HG03354 (cell line): Measurements from ENCODE around the gene TMEM54.

Experiments used
- ATAC-seq: cut with Tn5 transposase; IDR thresholded peaks from one replicate; pipeline ENCODE4 v1.9.1; 2021; ENCODE audit warnings: mild to moderate bottlenecking; ENCODE audit not compliant: unreplicated experiment, poor library complexity, severe bottlenecking

The TMEM54 gene

DNA sequence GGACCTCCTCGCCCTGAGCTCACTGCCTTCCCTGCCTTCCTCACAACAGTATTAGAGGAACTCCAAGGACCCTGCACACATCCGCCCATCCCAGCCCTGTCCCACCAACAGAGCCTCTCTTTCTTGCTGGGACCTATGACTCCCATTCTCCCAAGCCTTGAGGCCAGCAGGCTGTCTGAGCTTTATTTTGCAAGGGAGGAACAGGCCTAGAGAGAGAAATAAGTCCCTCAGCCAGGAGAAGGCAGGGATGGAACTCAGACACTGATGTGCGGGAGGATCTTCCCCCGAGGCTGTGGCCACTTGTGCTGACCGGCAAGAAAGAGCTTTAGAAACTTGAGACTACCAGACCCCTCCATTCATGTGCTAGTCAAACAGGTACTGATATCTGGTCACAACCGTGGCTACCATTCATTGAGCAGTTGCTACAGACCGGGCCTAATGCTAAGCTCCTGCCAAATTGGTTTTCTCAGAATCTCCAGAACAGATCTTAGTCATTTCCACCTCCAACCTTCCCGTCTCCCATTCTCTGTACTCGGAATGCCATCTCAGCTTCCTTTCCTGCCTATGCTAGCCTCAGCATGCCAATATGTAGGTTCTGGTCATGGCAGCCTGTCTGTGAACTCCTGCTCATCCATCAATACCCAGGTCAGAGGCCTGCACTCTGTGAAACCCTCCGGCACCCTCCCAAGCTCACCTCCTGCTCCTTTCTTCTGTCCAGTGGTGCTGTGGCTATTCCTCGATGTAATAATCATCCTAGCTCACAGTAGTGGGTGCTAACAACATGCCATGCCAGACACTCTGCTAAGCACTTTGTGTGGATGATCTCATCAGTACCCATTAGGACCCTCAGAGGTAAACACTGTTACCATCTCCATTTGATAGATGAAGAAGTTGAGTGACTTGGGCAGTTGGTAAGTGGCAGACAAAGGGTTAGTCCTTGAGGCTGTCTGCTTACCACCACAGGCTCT, 3.8 kb downstream of the TMEM54 start:
- no peak for ATAC-seq

- ATAC-seq: no peak
Measured at GRCh38 chr1:32896451-32896850, 4.7 kb downstream of the TMEM54 start.

DNA sequence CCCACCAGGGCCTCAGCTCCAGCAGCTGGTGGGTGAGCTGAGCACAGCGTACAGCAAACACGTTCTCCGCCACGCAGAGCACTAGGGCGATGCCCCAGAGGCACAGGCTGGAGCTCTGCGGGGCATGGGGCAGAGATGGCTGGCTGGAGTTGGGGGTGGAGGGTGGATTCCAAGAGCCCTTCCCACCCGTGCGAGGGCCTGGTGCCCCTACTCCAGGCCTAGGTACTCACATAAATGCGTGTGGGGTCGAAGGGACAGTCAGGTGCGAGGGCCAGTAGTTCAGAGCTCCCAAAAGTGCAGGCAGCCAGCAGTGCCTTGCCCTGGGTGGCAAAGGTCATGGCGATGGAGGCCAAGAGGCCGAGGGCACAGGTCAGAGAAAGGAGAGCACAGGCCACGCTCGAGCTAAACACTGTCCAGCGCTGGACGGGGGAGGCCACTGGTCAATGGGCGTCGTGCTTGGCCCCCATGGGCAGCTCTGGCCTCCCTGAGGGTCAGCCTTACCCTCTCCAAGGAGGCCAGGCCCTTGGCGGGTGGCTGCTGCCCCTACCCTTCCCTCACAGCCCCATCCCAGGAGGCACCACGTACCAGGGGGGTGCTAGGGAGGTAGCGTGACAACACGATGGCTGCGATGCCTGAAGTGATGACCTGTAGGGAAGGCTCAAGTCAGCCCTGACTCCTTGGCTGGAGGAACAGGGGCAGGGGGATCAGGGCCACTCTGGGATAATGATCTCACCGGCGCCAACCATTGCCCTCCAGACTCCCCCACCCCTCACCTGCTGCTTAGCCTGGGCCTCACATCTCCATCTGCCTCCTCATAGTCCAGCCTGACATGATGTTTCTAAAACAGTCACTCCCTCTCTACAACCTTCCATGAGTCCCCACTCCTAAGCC, 5.6 kb downstream of the TMEM54 start:
- no peak for ATAC-seq

DNA sequence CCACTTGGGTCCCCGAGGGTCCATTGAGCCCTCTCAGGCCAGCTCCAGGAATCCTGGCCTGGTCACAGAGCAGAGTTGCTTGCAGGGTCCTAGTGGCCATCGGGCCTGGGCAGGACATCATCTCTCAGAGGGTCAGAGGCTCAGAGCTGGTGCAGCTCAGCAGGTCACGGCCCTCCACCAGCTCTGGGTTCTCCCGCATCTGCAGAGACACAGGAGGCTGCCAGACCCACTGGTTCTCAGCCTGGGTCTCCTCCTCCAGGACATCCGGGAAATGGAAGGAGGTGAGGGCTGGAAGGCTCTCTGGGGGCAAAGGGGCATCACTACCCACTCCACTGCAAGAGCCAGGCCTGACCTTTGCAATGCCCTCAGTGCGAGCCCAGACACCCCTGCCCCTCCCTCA, 6.5 kb downstream of the TMEM54 start:
- no peak for ATAC-seq

GRCh38 chr1:32894019-32894600, 7.1 kb downstream of the TMEM54 start:
- ATAC-seq: no peak

GRCh38 chr1:32893198-32894018, 7.8 kb downstream of the TMEM54 start:
- no peak for ATAC-seq

- no peak for ATAC-seq
Measured at GRCh38 chr1:32892368-32893197, 8.6 kb downstream of the TMEM54 start.

GRCh38 chr1:32891630-32892029, 9.6 kb downstream of the TMEM54 start:
- no peak for ATAC-seq

GRCh38 chr1:32891241-32891570, 10.0 kb downstream of the TMEM54 start:
- no peak for ATAC-seq

GRCh38 chr1:32890516-32891240, 10.5 kb downstream of the TMEM54 start:
- no peak for ATAC-seq

DNA sequence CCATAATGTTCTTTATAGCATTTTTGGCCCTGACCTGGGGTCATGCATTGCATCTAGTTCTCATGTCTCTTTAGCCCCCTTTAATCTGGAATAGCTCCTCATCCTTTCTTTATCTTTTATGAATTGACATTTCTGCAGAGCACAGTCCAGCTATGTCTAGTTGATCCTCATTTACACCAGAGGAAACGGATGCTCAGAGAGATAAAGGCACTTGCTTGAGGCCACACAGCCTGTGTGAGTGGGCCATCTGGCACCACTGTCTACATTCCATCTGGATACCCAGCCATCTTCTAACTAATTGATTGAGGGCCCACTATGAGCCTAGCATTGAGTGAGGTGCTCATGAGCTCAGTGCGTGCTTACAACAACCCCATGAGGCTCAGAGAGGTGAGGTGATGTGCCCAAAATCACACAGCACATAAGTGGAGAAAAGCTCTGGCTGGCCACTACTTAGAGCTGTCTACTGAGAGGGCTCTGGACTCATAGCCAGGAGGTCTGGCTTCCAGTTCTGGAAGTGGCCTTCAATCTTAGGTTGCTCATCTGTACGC, 11.4 kb downstream of the TMEM54 start:
- no peak for ATAC-seq

DNA sequence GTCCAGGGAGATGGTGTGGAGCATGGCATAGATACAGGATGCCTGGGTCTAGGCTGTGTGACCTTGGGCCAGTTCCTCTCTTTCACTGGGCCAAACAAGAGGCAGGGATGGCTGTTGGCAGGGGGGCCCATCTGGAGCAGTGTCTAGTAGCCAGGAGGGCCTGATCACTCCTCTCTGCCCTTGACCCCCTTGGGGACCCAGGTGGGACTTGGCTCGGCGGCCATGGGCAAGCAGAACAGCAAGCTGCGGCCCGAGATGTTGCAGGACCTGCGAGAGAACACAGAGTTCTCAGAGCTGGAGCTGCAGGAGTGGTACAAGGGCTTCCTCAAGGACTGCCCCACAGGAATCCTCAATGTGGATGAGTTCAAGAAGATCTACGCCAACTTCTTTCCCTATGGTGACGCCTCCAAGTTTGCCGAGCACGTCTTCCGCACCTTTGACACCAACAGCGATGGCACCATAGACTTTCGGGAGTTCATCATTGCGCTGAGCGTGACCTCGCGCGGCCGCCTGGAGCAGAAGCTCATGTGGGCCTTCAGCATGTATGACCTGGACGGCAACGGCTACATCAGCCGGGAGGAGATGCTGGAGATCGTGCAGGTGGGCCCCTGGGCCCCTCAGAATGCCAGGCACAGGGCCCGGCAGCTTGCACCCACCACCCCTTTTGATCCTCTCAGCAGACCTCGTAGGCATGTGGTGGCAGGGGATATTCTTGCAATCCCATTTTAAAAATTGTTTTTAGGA, 12.3 kb downstream of the TMEM54 start:
- ATAC-seq: no peak

GRCh38 chr1:32888134-32888533, 13.1 kb downstream of the TMEM54 start:
- ATAC-seq: no peak

DNA sequence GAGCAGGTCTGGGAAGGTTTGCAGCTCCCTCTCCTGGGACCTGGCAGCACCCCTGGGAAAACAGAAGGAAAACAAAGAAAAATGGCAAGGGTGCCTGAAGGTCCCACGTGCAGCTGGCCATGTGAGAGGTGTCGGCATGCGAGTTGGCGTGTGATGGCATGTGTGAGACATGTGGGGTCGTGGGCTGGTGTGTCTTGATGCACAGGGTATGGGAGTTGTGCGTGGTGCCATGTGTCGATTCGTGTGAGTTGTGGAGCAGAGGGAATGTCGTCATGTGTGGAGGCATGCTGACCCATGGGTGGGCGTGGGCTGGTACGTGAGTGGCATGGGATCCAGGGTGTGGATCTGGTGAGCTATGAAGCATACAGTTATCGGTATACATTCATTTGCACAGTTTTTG, 13.6 kb downstream of the TMEM54 start:
- ATAC-seq: no peak

DNA sequence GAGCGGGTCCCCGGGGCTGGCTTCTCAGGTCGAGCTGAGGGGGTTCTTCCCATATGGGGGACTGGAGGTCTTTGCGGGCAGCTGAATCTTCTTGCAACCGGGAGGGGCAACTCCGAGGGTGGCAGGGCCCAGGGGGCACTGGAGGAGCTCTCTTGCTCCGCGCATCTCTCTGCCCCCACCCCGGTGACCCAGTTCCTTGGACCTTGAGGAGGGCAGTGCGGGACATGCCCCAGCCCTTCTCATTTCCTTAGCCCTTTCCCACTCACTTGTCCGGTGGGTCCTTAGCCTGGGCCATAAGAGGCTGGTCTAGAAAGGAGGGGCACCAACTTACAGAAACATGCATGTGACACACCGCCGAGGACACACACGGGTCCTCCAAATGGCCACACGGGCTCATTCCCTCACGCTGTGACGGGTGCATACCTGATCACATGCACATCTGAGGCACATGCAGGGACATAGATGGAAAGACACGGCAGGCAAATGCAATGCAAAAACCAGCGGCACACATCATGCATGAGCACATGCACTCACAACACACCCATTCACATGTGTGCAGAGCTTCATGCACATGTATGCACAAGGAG, 14.3 kb downstream of the TMEM54 start:
- ATAC-seq: no peak

DNA sequence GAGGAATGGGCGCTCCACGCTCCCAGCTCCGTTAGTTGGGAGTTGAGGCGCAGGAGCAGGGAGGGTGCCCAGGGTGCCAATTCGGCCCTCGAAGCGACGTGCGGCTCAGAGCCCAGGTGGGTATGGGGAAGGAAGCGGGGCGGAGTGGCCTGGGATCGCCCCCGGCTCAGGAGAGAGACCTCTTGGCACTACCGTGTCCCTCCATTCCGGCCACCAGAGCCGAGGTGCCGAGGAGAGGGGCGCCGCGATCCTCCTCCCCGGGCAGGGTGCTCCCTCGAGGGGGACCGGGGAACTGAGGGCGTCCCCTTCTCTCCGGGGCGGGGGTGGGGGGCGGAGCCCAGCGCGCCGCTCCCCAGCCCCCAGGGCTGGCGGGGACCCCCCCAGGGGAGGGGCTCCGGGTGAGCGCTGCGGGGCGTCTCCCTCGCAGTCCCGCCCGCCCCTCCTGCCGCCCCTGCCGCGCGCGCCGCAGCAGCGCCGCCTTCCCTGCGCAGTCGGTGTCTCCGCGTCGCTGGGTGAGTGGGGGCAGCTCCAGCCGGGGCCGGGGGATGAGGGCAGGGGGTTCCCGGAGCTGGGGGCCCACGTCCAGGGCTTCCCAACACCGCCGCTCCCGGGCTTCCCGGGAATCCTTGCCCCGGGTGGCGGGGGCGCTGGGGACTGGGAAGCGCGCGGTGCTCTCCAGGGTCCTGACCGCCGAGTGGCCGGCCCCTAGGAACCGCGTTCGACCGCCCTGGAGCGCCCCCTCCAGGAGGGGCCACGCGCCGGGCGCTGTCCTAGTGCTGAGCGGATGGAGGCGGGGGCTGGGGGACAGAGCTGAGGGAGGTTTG, 15.0 kb downstream of the TMEM54 start, which contains the start of gene HPCA:
TSS of gene HPCA (plus strand) at position 488 of the 824 bp plus-strand sequence. CDS start 2,408 bp downstream, outside the sequence.
- no peak for ATAC-seq
